ENCODE measurements around the gene PEX16.

- no peak for TF ChIP-seq LCORL (IDR thresholded peaks at IDR 0.05)
- TF ChIP-seq LCORL (CRISPR knock-in tag; IDR thresholded peaks at IDR 0.05) = no peak
- TF ChIP-seq ZNF569 (CRISPR knock-in tag; IDR thresholded peaks at IDR 0.05; ENCODE audit: borderline replicate concordance) = no peak
- no peak for TF ChIP-seq ZNF639 (CRISPR knock-in tag; conservative IDR thresholded peaks at IDR 0.05)
Observed at GRCh38 chr11:45906965-45907611, 10.6 kb downstream of the PEX16 start, which contains the start of gene FREY1.
